ENCODE results near the gene TUBA4B. TPM values are rescaled to one million over a fixed set of nuclear protein-coding genes. Genes with fewer than 3 reads are reported as not detected.
A peak's percentile ranks its signal among the peaks of the same experiment; 100 is the strongest.

TUBA4B gene
- total and polyA plus RNA-seq, 2 donors (not counting 3 experiments of a cell fraction or from before 2014, with no cell fraction given), result not detected

- Histone ChIP-seq H3K4me1 (ENCODE audit: control insufficient read depth, extremely low read depth, insufficient read depth, low read length) (peaks cover 46% of the 10 kb centered on the region), H3K4me2 (ENCODE audit: insufficient read depth, low read length) (no peak overlapping the region), H3K9me3 (replicated peaks; ENCODE audit: control insufficient read depth, insufficient read depth, low read length) (no peaks in the 10 kb centered on the region), H2AFZ (ENCODE audit: low read depth, low read length) (no peak overlapping the region), H3K4me3 (replicated peaks in 1 of 3; ENCODE audit: insufficient read depth in 1 of 3, low read depth in 1 of 3, low read length in 3 of 3) (no peak overlapping the region), H3K9ac (replicated peaks; ENCODE audit: extremely low read depth, insufficient read depth, low read length) (peak overlapping the region; percentile 49), H3K9me1 (replicated peaks; ENCODE audit: control insufficient read depth, extremely low read depth, insufficient read depth, low read length) (no peaks in the 10 kb centered on the region), H3K79me2 (ENCODE audit: control insufficient read depth, insufficient read depth, low read length) (peaks cover 15% of the 10 kb centered on the region), H3K36me3 (ENCODE audit: control insufficient read depth in 2 of 2, extremely low read depth in 1 of 2, insufficient read depth in 2 of 2, low read length in 2 of 2) (peaks cover 2% of the 10 kb centered on the region in 2 experiments), H3K27ac (ENCODE audit: insufficient read depth, low read depth, low read length) (peak overlapping the region; percentile 75), H4K20me1 (replicated peaks; ENCODE audit: control insufficient read depth, extremely low read depth, insufficient read depth, low read length) (no peaks in the 10 kb centered on the region), H3K27me3 (ENCODE audit: control insufficient read depth in 2 of 2, insufficient read depth in 2 of 2, low read length in 2 of 2) (peaks cover 8% of the 10 kb centered on the region in 2 experiments)
- dilution Hi-C loops (cut with MboI; ENCODE audit: extremely low pct_ligation_motif_present, low sequenced_read_pairs) (no loop called here), intact Hi-C loops (cut with micrococcal nuclease) (no loop called here)
- no peak for DNase-seq (ENCODE audit: low read depth, low spot score)
- ChIA-PET POLR2A (interaction anchor here (0.8 to 1.5 kb wide), 4 partner anchors 21 to 33 kb away, joined by 3 to 7 read pairs (median 3); partner anchors contain the start of genes ANKZF1, ATG9A and DNAJB2), CTCF (interaction anchor here (1.3 to 3.3 kb wide), 5 partner anchors 11 to 270 kb away, joined by 3 to 25 read pairs (median 8); partner anchors contain the start of gene DNAJB2)
- TF ChIP-seq JUN (IDR thresholded peaks at IDR 0.05; ENCODE audit: borderline replicate concordance, insufficient read depth, insufficient read length, low read depth), result no peak
- TF ChIP-seq EZH2 (IDR thresholded peaks at IDR 0.05; ENCODE audit: borderline replicate concordance, low read depth, low read length, severe bottlenecking), result no peak
- TF ChIP-seq FOS (IDR thresholded peaks at IDR 0.05; ENCODE audit: borderline replicate concordance, insufficient read depth, low read length), result no peak
- no peak for TF ChIP-seq POLR2AphosphoS5 (IDR thresholded peaks at IDR 0.05; ENCODE audit: insufficient read depth, low read depth, low read length)
- TF ChIP-seq MYC (IDR thresholded peaks at IDR 0.05; ENCODE audit: low read depth, low read length), result no peak
- no peak for TF ChIP-seq MAX (IDR thresholded peaks at IDR 0.05; ENCODE audit: insufficient read depth, insufficient read length)
- TF ChIP-seq GATA2 (IDR thresholded peaks at IDR 0.05; ENCODE audit: insufficient read depth, insufficient read length, low read depth, low read length), result no peak
- TF ChIP-seq POLR2A (IDR thresholded peaks at IDR 0.05; ENCODE audit: low read depth, low read length), result no peak
- TF ChIP-seq, protein P1, sequence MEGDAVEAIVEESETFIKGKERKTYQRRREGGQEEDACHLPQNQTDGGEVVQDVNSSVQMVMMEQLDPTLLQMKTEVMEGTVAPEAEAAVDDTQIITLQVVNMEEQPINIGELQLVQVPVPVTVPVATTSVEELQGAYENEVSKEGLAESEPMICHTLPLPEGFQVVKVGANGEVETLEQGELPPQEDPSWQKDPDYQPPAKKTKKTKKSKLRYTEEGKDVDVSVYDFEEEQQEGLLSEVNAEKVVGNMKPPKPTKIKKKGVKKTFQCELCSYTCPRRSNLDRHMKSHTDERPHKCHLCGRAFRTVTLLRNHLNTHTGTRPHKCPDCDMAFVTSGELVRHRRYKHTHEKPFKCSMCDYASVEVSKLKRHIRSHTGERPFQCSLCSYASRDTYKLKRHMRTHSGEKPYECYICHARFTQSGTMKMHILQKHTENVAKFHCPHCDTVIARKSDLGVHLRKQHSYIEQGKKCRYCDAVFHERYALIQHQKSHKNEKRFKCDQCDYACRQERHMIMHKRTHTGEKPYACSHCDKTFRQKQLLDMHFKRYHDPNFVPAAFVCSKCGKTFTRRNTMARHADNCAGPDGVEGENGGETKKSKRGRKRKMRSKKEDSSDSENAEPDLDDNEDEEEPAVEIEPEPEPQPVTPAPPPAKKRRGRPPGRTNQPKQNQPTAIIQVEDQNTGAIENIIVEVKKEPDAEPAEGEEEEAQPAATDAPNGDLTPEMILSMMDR (IDR thresholded peaks at IDR 0.05; ENCODE audit: extremely low read depth in 1 of 2, insufficient read depth in 1 of 2, low read depth in 1 of 2, low read length in 2 of 2), result no peak
- no peak for FAIRE-seq
- no TSS peak for BruUV-seq (replicated peaks)
Observed at GRCh38 chr2:219250049-219250781, 2.8 kb upstream of the TUBA4B start.

Data from endothelial cell of umbilical vein (primary cell).